Measurements from ENCODE around the gene PLSCR5.

The PLSCR5 gene

DNA sequence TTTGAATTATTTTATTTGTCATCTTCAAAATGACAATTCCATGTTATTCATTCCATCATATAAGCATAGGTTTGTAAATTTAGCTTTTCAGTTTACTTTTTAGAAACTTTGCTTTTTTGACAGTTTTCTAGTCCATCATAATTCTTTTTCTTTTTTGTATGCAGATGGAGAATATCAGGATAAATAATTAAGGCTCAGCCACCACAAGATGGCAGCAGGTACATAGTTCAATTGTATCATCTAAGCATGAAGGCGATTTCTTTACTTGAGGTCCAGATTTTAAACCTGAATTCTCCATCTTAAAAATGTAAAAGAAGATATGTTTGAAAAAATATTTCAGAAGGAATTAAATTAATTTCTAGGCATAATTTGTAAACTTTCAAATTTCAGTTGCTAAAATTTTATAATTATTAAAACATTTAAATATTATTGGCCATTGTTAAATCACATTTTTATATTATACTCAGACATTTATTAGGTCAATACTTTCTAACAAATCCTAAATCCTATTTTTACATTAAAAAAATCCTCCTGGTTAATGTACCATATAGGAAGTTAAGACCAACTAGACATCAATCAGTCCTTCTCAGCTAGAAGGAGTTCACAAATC is 15.1 kb downstream of the PLSCR5 start:
- no peak for DNase-seq (ENCODE audit: low read depth in 1 of 2, low spot score in 1 of 2)

DNA sequence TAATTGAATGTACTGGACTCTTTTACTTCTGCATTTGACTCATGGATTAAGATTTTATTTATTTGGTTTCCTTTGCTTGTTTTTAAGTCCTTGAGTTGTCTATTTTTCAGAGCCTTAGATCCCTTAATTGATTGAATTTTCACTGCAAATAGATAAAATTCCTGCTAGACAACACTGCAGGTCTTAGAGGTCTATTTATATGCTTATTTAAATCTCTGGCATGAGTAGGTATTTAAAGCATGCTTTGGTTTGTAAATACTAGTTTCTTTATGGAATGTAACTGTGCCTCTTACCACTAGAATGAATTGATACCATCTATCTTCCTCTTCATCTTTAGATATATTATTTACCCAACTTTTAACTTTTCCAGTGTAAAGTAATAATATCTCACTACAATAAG is 20.0 kb downstream of the PLSCR5 start:
- DNase-seq (ENCODE audit: low read depth in 1 of 2, low spot score in 1 of 2) = no peak

DNA sequence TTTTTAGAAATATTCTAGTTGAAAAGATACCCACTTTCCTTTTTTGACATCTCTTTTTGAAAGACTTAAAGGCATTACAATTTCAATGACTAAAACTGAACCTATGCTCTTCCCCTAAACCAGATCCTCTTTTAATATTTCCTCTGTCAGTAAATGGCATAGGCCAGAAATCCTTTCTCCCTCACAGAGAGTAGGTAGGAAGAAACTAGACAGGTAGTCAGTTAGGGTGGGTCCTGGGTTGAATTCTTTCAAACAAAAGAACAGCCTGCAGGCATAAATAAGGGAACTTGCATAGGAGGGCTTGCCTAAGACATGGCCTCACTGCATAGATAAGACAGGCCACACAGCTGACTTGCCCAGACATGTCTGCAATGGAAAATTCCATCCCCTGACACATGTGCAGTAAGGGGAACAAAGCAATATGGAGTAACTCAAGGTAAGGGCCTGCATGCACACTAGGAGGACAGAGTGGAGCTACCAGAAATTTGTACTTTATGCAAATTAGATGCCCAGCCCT is 23.1 kb downstream of the PLSCR5 start:
- no peak for DNase-seq (ENCODE audit: low read depth in 1 of 2, low spot score in 1 of 2)

DNA sequence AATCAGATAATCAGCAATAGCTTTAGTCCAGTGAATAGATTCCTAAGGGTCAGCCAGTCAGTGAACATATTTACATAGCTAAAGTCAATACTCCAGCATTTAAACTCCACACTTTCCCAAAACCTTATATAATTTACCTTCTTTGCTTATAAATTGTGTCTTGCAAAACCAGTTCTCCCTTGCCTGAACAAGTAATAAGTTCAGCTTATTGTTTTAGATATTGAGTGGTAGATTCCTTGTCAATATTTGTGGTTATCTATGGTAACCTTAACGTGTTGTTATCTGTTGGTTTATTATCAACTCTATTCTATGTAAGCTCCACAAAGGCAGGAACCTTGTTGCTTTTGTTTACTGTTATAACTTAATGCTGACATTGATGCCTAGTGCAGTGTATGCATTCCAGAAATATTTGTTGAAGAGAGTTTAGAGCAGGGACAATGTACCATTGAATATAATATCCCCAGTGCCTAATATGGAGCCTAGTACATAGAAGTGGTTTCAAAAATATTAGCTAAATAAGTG is 24.0 kb downstream of the PLSCR5 start:
- DNase-seq (ENCODE audit: low read depth in 1 of 2, low spot score in 1 of 2) = no peak

DNA sequence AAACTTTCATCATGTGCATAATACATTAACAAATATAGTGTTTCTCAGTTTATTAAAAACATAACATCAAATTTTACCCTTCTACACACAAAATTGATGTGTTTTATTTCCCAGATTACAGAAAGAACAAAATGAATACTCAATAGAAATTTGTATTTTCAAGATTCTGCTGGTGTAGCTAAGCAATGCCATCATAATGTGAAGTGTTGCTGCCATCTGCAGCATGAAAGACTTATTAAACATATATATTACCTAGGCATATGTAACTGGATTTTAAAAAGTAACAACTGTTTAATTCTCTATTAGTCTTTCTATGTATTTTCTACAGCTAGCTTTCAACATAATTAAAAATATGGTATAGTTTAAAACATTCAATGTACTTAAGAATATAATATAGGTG is 27.5 kb downstream of the PLSCR5 start:
- no peak for DNase-seq (ENCODE audit: low read depth in 1 of 2, low spot score in 1 of 2)

DNA sequence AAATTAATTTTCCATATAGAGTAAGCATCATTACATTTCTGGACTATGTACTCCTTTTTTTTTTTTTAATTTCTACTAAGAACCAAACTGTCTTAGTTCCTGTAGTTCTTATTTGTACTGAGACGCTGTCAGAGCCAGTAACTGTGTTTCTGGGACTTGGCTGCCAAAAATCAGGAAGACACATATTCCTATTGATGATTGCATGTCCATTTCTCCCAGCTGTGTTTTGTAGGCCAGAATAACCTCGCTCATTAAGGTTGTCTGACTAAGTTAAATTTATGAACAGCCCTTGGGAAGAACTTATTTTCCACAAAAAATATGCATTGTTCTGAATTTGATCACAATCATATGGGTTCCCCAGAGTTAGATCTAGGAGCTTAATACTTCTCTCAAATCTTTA is 29.5 kb downstream of the PLSCR5 start:
- no peak for DNase-seq (ENCODE audit: low read depth in 1 of 2, low spot score in 1 of 2)

DNA sequence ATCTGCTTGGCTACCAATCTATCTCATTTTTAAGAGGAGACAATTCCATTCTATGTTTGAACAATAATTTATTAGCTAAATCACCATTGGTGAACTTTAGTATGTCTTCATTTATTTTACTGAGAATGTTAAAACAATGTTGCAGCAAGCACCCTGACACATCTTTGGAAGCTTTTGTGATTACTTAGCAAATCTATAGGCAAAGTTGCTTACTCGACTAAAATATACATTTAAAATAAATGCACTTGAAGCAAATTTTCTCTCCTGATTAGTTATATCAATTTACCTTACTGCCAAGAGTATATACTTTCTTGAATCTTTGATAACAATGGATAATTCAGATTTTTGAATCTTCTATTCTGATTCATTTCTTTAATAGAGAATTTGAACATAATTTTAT is 31.0 kb downstream of the PLSCR5 start:
- no peak for DNase-seq (ENCODE audit: low read depth in 1 of 2, low spot score in 1 of 2)

DNA sequence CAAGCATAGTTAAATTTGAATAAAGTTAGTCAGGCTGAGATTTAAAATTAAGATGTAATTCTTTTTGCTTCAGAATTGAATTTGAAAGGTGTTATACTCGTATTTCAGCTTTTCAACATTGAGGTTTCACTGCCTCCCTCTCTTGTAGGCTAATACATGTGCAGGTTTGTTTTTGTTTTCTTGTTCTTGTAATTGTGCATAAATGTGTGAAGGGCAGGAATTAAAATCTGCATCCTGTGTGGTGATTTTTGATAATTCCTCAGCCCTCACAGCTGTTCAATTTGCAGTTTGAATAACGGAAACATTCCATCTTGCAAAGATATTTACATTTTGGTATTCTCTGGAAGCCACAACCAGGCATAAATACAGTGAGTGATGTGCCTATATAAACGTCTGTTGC is 35.8 kb downstream of the PLSCR5 start:
- DNase-seq (ENCODE audit: low read depth in 1 of 2, low spot score in 1 of 2) = no peak

DNA sequence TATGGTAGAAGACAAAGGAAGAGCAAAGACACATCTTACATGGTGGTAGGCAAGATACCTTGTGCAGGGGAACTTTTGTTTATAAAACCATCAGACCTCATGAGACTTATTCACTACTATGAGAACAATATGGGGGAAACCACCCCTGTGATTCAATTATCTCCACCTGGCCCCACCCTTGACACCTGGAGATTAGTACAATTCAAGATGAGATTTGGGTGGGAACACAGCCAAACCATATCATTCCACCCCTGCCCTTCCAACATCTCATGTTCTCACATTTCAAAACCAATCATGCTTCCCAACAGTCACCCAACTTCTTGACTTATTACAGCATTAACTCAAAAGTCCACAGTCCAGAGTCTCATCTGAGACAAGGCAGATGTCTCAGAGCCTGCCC is 39.0 kb downstream of the PLSCR5 start:
- DNase-seq (ENCODE audit: low read depth in 1 of 2, low spot score in 1 of 2) = no peak

DNA sequence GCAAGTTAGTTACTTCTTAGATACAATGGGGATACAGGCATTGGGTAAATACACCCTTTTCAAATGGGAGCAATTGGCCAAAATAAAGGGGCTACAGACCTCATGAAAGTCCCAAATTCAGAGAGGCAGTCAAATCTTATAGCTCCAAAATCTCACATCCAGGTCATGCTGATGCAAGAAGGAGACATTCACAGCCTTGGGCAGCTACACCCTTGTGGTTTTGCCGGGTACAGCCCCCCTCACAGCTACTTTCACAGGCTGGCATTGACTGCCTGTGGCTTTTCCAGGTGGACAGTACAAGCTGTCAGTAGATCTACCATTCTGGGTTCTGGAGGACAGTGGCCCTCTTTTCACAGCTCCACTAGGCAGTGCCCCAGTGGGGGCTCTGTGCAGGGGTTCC is 43.3 kb downstream of the PLSCR5 start:
- no peak for DNase-seq (ENCODE audit: low read depth in 1 of 2, low spot score in 1 of 2)

DNA sequence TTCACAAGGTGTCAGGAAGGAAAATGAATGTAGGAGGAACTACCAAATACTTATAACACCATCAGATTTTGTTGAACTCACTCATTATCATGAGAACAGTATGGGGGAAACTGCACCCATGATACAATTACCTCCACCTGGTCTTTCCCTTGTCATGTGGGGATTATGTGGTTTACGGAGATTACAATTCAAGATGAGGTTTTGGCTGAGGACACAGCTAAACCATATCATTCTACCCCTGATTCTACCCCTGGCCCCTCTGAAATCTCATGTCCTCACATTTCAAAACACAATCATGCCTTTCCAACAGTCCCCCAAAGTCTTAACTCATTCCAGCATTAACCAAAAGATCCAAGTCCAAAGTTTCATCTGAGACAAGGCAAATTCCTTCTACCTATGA is 43.7 kb downstream of the PLSCR5 start:
- no peak for DNase-seq (ENCODE audit: low read depth in 1 of 2, low spot score in 1 of 2)

DNA sequence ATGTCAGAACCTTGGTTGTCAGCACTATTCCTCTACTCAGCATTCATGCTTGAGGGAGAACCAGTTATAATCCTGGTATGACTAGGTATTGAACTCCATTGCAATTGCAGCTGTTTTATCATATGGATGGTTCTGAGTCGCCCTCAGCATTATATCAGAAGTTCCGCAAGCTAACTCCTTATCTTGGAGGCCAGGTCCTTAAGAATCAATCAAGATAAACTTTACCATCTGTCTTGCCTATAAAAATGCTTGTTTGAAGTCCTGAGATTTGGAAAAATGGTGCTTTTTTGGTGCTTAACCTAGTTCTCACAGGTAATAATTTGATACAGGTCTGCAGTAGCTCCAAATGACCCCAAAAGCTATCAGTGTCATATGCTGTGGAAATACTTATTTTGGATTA is 44.5 kb downstream of the PLSCR5 start:
- no peak for DNase-seq (ENCODE audit: low read depth in 1 of 2, low spot score in 1 of 2)

DNA sequence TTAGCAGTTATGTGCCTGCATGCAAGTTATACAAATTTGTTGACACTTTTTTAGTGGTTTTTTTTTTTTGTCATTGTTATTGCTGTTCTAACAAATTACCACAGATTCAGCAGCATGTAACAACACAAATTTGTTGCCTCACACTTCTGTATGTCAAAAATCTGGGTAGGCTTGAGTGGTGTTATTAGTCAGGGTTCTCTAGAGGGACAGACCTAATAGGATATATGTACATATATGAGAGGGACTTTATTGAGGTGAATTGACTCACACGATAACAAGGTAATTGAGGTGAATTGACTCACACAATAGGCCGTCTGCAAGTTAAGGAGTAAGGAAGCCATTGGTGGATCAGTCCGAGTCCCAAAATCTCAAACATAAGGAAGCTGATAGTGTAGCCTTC is 45.8 kb downstream of the PLSCR5 start:
- DNase-seq (ENCODE audit: low read depth in 1 of 2, low spot score in 1 of 2) = no peak

DNA sequence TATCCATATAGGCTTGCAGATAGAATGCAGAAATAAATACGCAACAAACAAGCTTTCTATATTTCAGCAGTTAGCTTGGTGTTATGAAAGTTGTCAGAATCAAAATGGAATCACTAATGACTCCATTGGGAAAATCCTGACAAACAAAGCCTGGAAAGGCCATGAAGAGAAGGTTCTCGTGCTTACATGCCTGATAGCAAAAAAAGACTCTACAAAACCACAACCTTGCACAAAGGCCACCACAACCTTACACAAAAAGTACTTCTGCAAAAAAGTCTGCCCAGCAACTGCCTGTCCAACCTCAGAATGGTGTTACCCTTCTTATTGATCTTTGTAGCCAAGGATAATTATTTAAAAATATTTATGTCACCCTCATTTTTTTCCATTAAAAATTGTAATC is 46.4 kb downstream of the PLSCR5 start:
- DNase-seq (ENCODE audit: low read depth in 1 of 2, low spot score in 1 of 2) = no peak

DNA sequence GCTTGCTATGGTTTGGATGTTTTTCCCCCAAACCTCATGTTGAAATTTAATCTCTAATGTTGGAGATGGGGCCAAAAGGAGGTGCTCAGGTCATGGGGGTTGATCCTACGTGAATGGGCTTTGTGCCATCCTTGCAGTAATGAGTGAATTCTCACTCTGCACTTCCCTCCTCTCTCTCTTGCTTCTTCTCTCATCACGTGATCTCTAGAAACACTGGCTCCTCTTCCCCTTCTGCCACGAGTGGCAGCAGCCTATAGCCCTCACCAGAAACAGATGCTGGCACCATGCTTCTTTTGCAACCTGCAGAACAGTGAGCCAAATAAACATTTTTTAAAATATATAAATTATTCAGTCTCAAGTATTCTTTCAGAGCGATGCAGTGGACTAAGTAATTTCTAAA is 47.4 kb downstream of the PLSCR5 start:
- no peak for DNase-seq (ENCODE audit: low read depth in 1 of 2, low spot score in 1 of 2)

DNA sequence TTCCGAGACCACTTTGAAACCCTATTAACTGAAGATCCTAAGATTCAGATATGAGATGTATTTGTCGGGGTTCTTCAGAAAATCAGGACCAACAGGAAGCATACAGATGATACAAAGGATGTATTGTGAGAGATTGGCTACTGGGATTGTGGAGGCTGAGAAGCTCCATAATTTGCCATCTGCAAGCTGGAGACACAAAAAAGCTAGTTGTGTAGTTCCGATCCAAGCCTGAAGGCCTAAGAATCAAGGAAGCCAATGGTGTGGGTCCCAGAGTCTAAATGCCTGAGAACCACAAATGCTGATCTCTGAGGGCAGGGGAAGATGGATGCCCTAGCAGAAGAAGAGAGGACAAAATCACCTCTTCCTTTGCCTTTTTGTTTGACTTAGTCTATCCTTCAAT is 49.8 kb downstream of the PLSCR5 start:
- DNase-seq (ENCODE audit: low read depth in 1 of 2, low spot score in 1 of 2) = no peak

DNA sequence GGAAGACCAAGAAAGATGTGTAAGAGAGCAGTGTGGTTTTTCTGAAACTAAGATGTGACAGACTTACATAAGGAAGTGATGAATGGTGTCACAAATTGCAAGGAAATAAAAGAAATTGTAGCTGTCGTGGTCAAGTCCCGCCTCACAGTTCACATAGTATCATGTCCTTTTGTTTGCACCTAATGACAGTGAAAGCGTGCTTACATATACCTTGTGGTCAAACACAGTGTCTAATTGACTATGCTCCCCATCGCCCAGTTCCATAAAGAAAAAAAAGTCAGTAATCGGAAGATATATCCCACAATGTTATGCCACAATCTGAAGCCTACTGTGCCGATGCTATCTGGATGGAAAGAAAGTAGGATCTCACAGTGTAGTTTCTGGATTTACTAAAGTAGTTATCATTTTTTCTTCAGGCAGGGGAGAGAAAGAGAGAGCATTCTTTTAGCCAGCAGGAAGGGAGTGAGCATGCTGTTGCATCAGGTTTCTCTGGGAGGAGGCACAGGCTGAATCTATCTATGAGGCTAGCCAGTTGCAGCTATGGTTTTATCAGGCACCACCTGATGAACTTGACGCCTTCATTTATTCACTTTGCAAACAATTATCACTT is 50.9 kb downstream of the PLSCR5 start:
- DNase-seq (ENCODE audit: low read depth in 1 of 2, low spot score in 1 of 2) = no peak

DNA sequence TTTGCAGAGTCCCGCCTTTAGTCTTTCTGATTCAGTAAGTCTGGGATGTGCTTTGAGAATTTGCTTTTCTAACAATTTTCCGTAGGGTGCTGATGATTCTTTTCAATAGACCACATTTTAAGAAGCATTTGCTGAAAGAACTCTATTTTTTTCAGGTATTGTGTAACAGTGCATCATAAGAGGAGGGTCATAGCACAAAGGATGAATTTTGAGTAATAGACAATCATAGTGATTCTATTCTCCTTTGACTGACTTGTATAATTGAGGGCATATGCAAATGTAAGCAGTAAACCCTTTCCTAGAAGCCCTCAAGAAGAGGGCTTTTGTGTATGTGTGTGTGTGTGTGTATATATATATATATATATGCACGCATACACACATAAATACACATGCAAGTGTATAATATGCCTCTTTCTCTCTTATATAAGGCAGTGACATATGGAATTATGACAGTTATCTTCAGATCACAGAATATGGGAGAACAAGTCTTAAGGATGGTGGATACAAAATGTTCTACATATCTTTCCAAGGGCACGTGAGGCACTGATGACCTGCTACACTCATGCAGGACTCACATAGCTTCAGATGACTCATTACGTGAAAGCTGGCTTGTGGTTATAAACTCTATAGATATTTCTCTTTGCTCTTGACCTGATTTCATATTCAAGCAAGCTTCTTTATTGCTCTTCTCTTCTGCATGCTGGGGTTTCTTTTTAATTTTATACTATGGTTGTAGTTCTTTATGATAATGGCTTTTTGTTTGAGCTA is 54.2 kb downstream of the PLSCR5 start:
- DNase-seq (ENCODE audit: low read depth in 1 of 2, low spot score in 1 of 2) = no peak

DNA sequence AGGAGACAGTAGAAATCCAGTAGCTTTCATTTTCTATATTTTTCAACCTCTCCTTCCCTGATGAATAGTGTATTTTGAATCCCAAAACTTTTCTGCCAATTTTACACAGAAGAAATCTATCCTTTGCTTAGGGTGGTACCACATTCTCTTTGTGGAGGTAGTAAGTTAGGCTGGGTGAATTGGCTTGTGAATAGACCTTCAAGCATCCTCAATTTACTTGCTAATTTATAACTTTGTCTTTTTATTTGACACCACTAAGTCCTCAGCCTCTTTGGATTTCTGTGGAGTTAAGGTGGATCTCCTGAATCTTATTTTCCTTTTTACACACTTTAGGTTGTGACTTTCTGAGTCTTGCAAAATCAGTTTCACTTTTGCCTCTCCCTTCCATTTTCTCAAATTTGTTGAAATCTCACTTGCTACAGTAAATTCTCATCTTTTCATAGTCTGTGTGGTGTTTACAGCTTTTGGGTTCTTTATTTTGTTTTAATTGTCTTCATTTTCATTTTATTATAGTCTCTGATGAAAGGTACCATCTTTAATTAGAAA is 55.0 kb downstream of the PLSCR5 start:
- no peak for DNase-seq (ENCODE audit: low read depth in 1 of 2, low spot score in 1 of 2)

DNA sequence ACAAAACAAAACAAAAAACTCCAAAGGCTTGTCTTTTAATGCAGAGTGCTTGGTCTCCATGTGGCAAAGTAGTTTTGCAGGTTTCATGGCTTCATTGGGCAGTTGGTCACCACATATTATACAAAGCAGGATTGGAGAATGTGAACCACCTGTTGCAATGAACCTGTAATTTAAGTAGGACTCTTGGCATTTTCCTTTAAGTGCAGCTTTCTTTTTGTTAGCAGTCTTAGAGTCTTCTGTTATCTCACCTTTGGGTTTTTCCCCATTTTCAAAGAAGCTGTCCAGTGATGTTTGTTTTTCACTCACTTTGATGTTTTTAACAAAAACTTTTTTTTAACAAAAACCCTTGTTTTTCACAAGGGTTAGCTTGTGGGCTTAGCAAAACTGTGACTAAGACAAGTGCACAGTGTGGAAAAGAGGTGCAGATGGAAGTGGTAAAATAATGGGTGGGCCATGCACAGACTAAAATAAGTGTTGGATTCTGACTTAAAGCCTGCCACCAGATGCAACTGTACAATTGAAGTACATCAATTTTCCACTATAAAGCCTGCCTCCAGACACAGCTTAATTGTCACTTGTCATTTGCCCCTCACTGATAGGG is 57.8 kb downstream of the PLSCR5 start:
- DNase-seq (ENCODE audit: low read depth in 1 of 2, low spot score in 1 of 2) = no peak

DNA sequence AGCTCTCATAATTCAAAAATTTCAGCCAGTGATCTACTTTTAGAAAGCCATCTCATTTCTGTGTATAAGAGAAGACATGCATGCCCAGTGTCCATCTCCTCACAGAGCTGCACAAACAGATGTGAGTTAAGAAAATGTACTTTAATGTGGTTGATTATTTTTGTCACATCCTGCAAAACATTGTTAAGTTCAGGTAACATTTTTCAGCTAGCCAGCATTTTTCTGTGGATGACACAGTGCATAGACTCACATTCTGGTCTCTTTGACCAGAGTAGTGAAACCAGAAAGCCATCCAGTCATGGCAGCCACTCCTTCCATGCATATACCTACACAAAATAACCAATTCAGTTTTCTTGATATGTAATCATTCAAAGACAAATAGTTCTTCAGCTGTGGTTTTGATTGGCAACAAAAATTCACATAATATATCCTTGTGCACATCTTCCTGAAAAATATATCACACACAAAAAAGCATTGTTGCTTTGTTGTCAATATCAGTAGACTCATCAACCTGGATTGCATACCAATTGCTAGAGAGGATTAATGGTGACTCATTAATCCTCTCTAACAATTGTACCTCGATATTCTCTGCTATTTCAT is 58.7 kb downstream of the PLSCR5 start:
- no peak for DNase-seq (ENCODE audit: low read depth in 1 of 2, low spot score in 1 of 2)

Data from activated T-helper 1 cell treated with anti-CD3 and anti-CD28 coated beads, Interleukin-2, amount 50 U/mL, for 16 hours (primary cell).